Ishikawa (cell line): ENCODE measurements around the gene OGFR.
A peak's percentile ranks its signal among the peaks of the same experiment; 100 is the strongest.

Experiments
- CEBPB ChIP-seq: IDR thresholded peaks from 2 replicates; pipeline ENCODE4 v1.6.1; 2012
- CREB1 ChIP-seq: IDR thresholded peaks from 2 replicates; pipeline ENCODE4 v1.6.1; 2012; ENCODE audit warnings: low read depth
- EGR1 ChIP-seq: IDR thresholded peaks from 2 replicates; pipeline ENCODE4 v1.6.1; 2012
- EP300 ChIP-seq: IDR thresholded peaks from 2 replicates; pipeline ENCODE4 v1.6.1; 2012; ENCODE audit warnings: borderline replicate concordance
- FOXM1 ChIP-seq: IDR thresholded peaks from 2 replicates; pipeline ENCODE4 v1.6.1; 2012; ENCODE audit warnings: low read depth, borderline replicate concordance
- MAX ChIP-seq: IDR thresholded peaks from 2 replicates; pipeline ENCODE4 v1.6.1; 2012
- NFIC ChIP-seq: IDR thresholded peaks from 2 replicates; pipeline ENCODE4 v1.6.1; 2012
- RAD21 ChIP-seq: IDR thresholded peaks from 2 replicates; pipeline ENCODE4 v1.6.1; 2012; ENCODE audit warnings: low read depth
- TAF1 ChIP-seq: IDR thresholded peaks from 2 replicates; pipeline ENCODE4 v1.6.1; 2012; ENCODE audit warnings: low read depth, mild to moderate bottlenecking
- TCF12 ChIP-seq: IDR thresholded peaks from 2 replicates; pipeline ENCODE4 v1.6.1; 2012; ENCODE audit warnings: low read depth
- TEAD4 ChIP-seq: IDR thresholded peaks from 2 replicates; pipeline ENCODE4 v1.6.1; 2012
- YY1 ChIP-seq: IDR thresholded peaks from 2 replicates; pipeline ENCODE4 v1.6.1; 2012; ENCODE audit warnings: low read depth
- ZBTB7A ChIP-seq: IDR thresholded peaks from 2 replicates; pipeline ENCODE4 v1.6.1; 2012; ENCODE audit warnings: low read depth
- TF ChIP-seq, protein P1 (sequence below): IDR thresholded peaks from 2 replicates; pipeline ENCODE4 v1.6.1; 2012; ENCODE audit warnings: low read depth, mild to moderate bottlenecking
- TF ChIP-seq, protein P2 (sequence below): IDR thresholded peaks from 2 replicates; pipeline ENCODE4 v1.6.1; 2012

The OGFR gene

DNA sequence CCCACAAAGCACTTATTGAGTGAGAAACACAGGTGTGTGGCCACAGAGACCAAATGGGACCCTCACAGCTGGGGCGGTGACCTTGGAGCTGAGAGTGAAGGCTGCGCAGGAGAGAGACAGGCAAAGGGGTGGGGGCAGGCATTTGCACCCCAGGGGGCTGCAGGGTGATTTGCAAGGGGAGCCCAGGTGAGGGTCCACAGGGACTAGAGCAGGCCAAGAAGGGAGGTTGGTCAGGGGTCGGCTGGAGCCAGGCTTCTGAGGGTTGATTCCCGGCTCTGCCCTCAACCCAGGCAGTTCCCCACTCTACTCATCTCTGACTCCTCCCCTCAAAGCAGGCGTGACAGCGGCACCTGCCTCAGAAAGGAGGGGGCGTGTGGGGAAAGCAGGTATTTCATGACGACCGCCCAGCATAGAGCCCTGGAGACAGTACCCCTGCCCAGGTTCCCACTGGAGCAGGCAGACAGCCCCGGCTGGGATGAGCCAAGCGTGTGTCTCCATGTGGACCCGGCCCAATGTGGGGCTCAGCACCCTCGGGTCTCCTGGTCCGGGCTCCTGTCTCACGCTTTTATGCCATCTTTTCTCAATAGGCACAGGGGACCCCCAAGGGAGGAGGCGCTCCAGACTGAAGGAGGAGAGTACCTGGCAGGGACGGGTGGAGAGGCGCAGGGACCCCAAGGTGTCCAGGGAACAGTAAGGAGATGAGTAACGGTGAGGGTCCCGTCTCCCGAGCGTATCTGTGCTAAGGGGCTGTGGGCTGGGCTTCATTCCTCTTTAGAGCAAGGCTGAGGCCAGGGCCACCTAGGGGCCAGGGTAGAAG is 11.5 kb upstream of the OGFR start:
- TF ChIP-seq RAD21, result no peak
- TF ChIP-seq TAF1, result no peak
- TF ChIP-seq, protein P1, sequence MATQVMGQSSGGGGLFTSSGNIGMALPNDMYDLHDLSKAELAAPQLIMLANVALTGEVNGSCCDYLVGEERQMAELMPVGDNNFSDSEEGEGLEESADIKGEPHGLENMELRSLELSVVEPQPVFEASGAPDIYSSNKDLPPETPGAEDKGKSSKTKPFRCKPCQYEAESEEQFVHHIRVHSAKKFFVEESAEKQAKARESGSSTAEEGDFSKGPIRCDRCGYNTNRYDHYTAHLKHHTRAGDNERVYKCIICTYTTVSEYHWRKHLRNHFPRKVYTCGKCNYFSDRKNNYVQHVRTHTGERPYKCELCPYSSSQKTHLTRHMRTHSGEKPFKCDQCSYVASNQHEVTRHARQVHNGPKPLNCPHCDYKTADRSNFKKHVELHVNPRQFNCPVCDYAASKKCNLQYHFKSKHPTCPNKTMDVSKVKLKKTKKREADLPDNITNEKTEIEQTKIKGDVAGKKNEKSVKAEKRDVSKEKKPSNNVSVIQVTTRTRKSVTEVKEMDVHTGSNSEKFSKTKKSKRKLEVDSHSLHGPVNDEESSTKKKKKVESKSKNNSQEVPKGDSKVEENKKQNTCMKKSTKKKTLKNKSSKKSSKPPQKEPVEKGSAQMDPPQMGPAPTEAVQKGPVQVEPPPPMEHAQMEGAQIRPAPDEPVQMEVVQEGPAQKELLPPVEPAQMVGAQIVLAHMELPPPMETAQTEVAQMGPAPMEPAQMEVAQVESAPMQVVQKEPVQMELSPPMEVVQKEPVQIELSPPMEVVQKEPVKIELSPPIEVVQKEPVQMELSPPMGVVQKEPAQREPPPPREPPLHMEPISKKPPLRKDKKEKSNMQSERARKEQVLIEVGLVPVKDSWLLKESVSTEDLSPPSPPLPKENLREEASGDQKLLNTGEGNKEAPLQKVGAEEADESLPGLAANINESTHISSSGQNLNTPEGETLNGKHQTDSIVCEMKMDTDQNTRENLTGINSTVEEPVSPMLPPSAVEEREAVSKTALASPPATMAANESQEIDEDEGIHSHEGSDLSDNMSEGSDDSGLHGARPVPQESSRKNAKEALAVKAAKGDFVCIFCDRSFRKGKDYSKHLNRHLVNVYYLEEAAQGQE, result no peak
- no peak for TF ChIP-seq EP300
- no peak for TF ChIP-seq TCF12
- TF ChIP-seq FOXM1, result no peak
- TF ChIP-seq CREB1, result no peak
- TF ChIP-seq YY1, result no peak
- TF ChIP-seq ZBTB7A, result no peak
- no peak for TF ChIP-seq CEBPB
- no peak for TF ChIP-seq EGR1
- no peak for TF ChIP-seq TEAD4
- no peak for TF ChIP-seq NFIC
- TF ChIP-seq, protein P2, sequence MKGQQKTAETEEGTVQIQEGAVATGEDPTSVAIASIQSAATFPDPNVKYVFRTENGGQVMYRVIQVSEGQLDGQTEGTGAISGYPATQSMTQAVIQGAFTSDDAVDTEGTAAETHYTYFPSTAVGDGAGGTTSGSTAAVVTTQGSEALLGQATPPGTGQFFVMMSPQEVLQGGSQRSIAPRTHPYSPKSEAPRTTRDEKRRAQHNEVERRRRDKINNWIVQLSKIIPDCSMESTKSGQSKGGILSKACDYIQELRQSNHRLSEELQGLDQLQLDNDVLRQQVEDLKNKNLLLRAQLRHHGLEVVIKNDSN, result no peak
- no peak for TF ChIP-seq MAX

DNA sequence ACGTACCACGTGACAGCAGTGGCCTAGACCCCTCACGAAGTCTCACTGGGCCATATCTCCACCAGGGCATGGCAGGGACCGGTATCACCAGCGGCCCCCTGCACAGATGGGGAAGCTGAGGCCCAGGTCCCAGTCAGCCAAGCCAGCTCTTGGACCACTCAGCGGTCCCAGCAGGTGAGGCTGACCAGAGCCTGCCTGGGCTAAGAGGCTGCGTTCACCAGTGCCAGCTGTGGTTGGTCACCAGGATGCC is 11.0 kb upstream of the OGFR start:
- TF ChIP-seq CREB1 (no peak), TAF1 (no peak), EP300 (no peak), MAX (no peak), YY1 (no peak), RAD21 (no peak), ZBTB7A (no peak), TCF12 (0 out of 2 replicates have a peak, but pooled peaks have one; percentile 78), EGR1 (no peak)
- TF ChIP-seq, protein P2, result peak; percentile 77
- TF ChIP-seq, protein P1, result no peak

- peak; percentile 78 for TF ChIP-seq MAX
- TF ChIP-seq NFIC, result peak; percentile 95
- no peak for TF ChIP-seq TAF1
- TF ChIP-seq FOXM1, result no peak
- TF ChIP-seq, protein P2, result no peak
- TF ChIP-seq, protein P1, result no peak
- TF ChIP-seq CEBPB, result no peak
- 0 out of 2 replicates have a peak, but pooled peaks have one; percentile 30 for TF ChIP-seq EGR1
- TF ChIP-seq ZBTB7A, result no peak
- TF ChIP-seq TEAD4, result 0 out of 2 replicates have a peak, but pooled peaks have one; percentile 11
- TF ChIP-seq YY1, result no peak
- TF ChIP-seq TCF12, result no peak; the same call in 1 of the 2 replicates
- peak; percentile 46; the same call in 1 of the 2 replicates for TF ChIP-seq EP300
- no peak for TF ChIP-seq CREB1
- TF ChIP-seq RAD21, result 0 out of 2 replicates have a peak, but pooled peaks have one; percentile 7
Observed at GRCh38 chr20:62794007-62794724, 10.5 kb upstream of the OGFR start.
